Natural killer cell (primary cell): Measurements from ENCODE around the gene ZFYVE9. TPM values are rescaled to one million over a fixed set of nuclear protein-coding genes. Genes with fewer than 3 reads are reported as not detected.

Source experiments
- ATAC-seq, 3 donors: fragments of 150-1000 bp in 2 of 3; fragments of 200-7000 bp in 1 of 3; cut with Tn5 transposase; 1 replicate in 1 of 3; 2 replicates in 2 of 3; pipeline ENCODE4 v1.10.0; 2021; ENCODE audit warnings: mild to moderate bottlenecking in 2 of 3, moderate library complexity in 2 of 3
- DNase-seq, 2 donors: peaks; one replicate each; pipeline versions ENCODE4 v3.0.0 to v3.0.0-alpha.2; 2013 to 2021; ENCODE audit warnings: mixed read lengths in 1 of 2
- H3K27ac ChIP-seq: one replicate; pipeline ENCODE4 v1.5.1; 2013; ENCODE audit warnings: mild to moderate bottlenecking, low read length
- H3K27me3 ChIP-seq: one replicate; pipeline ENCODE4 v1.6.1; 2013; ENCODE audit warnings: low read length; ENCODE audit not compliant: control insufficient read depth, insufficient read depth
- H3K36me3 ChIP-seq: one replicate; pipeline ENCODE4 v1.6.1; 2013; ENCODE audit warnings: low read length; ENCODE audit not compliant: control insufficient read depth, insufficient read depth
- H3K4me1 ChIP-seq: one replicate; pipeline ENCODE4 v1.6.1; 2013; ENCODE audit warnings: low read length; ENCODE audit not compliant: control insufficient read depth, insufficient read depth
- H3K4me3 ChIP-seq: one replicate; pipeline ENCODE4 v1.5.1; 2013; ENCODE audit warnings: low read length
- H3K9me3 ChIP-seq: one replicate; pipeline ENCODE4 v1.6.1; 2013; ENCODE audit warnings: low read length; ENCODE audit not compliant: control insufficient read depth, insufficient read depth
- H3K27ac Mint-ChIP-seq, 2 donors: one replicate each; pipeline ENCODE4 v1.8.0; 2022; ENCODE audit warnings: mild to moderate bottlenecking in 2 of 2, mixed read lengths in 2 of 2, moderate library complexity in 1 of 2
- H3K27me3 Mint-ChIP-seq, 2 donors: one replicate each; pipeline ENCODE4 v1.8.0; 2022; ENCODE audit warnings: low read depth in 2 of 2, mixed read lengths in 2 of 2
- H3K36me3 Mint-ChIP-seq: one replicate; pipeline ENCODE4 v1.8.0; 2022; ENCODE audit warnings: mixed read lengths
- H3K4me1 Mint-ChIP-seq, 2 donors: one replicate each; pipeline ENCODE4 v1.8.0; 2022; ENCODE audit warnings: mixed read lengths in 2 of 2
- H3K4me3 Mint-ChIP-seq: one replicate; pipeline ENCODE4 v1.8.0; 2022; ENCODE audit warnings: mild to moderate bottlenecking, moderate library complexity, mixed read lengths
- H3K9me3 Mint-ChIP-seq, 2 donors: one replicate each; pipeline ENCODE4 v1.8.0; 2022; ENCODE audit warnings: mixed read lengths in 2 of 2
- WGBS: methylation state at CpG from one replicate; pipeline ENCODE4 v1.1.7; 2013; ENCODE audit warnings: missing lambda C conversion rate; ENCODE audit not compliant: insufficient coverage; 5-methylcytosine and 5-hydroxymethylcytosine counted together
- intact Hi-C: fragments of 100-400 bp; cut with micrococcal nuclease; formaldehyde crosslinking; loops from one replicate; pipeline ENCODE4 v1.14.2; 2022
- total RNA-seq, 4 donors: library from RNA; stranded (reverse); fragments of 120-200 nt in 1 of 4; gene quantifications; one replicate each; pipeline versions ENCODE4 v1.2.3 to v1.2.4, GENCODE V29; 2013 to 2022
- TF ChIP-seq, protein P1 (sequence below): fragments of 200-600 bp; IDR thresholded peaks from one replicate; pipeline ENCODE4 v1.8.0; 2022; ENCODE audit warnings: antibody characterized with exemption

Gene ZFYVE9
- total RNA-seq, 3 donors from 2014 or later (not counting 1 experiment from before 2014, with no cell fraction given) = 1.1 to 2.3 (median 1.8) TPM

DNA sequence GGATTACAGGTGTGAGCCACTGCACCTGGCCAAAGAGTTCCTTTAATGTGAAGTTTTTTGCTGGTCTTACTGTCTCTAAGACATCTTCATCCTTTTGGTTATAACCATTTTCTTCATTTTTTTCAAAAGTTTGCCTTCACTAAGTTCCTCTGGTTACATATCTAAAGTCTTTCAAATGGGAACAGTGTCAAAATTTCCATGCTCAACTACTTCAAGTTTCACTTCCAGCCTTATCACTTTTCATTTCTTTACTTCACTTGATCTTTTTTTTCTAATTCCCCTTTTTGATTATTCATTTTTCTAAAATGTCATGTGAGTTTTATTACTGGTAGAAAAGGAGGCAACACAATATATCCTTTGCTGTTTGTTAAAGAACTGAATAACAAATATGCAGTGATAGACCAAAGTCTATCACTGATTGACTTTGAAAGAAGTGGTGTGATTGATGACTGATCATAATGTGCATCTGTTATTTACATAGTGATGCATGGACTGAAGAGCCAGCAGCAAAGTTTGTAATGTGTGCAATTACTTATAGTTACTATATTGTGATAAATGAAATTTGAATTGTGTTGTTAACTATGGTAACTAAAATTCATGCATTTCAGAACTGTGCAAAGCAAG lies 16.0 kb upstream of the ZFYVE9 start:
- H3K27me3 Mint-ChIP-seq = peaks cover 35 to 44% of the 10 kb centered on the region in 2 donors
- ATAC-seq = no peak

DNA sequence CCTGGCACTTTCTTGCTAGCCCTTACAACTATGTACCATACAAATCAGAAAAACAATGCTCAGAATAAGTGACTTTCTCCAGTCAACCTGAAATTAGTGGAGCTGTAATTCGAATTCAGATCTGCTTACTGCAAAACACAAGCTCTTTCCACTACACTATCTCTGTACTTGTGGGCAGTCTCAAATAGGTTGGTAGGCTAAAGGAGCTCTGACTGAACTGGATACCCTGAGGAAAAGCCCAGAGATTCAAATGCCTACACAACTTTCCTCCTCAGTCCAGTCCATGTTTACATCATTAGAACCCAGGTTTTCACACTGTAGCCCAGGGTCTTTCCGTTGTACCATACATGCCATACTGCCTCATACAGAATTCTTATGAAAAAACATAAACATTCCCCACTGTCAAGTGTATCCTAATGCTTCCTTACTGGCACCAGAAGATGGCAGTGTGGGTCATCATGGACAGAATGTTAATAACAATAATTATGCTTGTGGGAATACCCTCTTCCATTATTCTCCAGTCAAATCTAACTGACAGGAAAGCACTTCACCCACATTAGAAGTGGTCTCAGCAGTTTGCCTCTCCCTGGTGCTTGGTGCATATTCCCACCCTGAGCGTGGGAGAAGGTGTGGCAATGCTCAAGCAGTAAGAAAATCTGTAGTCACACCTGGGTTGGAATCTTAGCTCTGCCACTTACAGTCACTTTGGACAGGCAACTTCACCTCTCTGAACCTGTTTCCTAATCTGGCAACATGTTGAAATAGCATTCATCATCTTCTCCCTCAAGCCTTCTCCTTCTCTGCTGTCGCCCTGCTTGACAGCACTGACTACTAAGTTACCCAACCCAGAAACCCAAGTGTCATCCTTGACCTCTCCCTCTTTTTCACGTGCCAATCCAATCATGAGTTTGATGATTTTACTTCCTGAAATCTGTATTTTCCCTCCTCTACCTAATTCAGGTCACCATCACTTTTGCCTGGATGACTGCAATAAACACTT lies 14.4 kb upstream of the ZFYVE9 start:
- Mint-ChIP-seq H3K27ac (no peak overlapping the region), H3K27me3 (peaks cover 40 to 44% of the 10 kb centered on the region in 2 donors), H3K4me1 (no peaks in the 10 kb centered on the region), H3K4me3 (no peak overlapping the region), H3K36me3 (no peaks in the 10 kb centered on the region), H3K9me3 (no peaks in the 10 kb centered on the region)
- H3K4me3 ChIP-seq = no peak overlapping the region
- ATAC-seq (peak in 2 of 3 donors; percentile 47 to 48), DNase-seq (peak in 1 of 2 donors; percentile 67)
- H3K27me3 ChIP-seq = no peaks in the 10 kb centered on the region
- no peaks in the 10 kb centered on the region for H3K4me1 ChIP-seq
- TF ChIP-seq, protein P1, sequence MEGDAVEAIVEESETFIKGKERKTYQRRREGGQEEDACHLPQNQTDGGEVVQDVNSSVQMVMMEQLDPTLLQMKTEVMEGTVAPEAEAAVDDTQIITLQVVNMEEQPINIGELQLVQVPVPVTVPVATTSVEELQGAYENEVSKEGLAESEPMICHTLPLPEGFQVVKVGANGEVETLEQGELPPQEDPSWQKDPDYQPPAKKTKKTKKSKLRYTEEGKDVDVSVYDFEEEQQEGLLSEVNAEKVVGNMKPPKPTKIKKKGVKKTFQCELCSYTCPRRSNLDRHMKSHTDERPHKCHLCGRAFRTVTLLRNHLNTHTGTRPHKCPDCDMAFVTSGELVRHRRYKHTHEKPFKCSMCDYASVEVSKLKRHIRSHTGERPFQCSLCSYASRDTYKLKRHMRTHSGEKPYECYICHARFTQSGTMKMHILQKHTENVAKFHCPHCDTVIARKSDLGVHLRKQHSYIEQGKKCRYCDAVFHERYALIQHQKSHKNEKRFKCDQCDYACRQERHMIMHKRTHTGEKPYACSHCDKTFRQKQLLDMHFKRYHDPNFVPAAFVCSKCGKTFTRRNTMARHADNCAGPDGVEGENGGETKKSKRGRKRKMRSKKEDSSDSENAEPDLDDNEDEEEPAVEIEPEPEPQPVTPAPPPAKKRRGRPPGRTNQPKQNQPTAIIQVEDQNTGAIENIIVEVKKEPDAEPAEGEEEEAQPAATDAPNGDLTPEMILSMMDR = peak; percentile 45
- H3K36me3 ChIP-seq = no peaks in the 10 kb centered on the region
- H3K27ac ChIP-seq = no peak overlapping the region
- intact Hi-C loops = loop anchor here (5.0 kb wide), 1 partner anchor 560 kb away; no protein-coding TSS in a partner anchor
- WGBS = 47% methylated on average over 5 of the region's 5 CpGs
- no peaks in the 10 kb centered on the region for H3K9me3 ChIP-seq

More for the DNA sequence above, 16.0 kb upstream of the ZFYVE9 start:
- DNase-seq = no peak
- H3K4me1 Mint-ChIP-seq = no peaks in the 10 kb centered on the region
- Histone ChIP-seq H3K4me3 (no peak overlapping the region), H3K36me3 (no peaks in the 10 kb centered on the region), H3K27ac (no peak overlapping the region), H3K9me3 (no peaks in the 10 kb centered on the region), H3K27me3 (no peaks in the 10 kb centered on the region), H3K4me1 (no peaks in the 10 kb centered on the region)
- no peaks in the 10 kb centered on the region for H3K9me3 Mint-ChIP-seq
- no peaks in the 10 kb centered on the region for H3K36me3 Mint-ChIP-seq
- H3K27ac Mint-ChIP-seq = no peak overlapping the region
- intact Hi-C loops = loop anchor here (5.0 kb wide), 1 partner anchor 561 kb away; no protein-coding TSS in a partner anchor
- no peak overlapping the region for H3K4me3 Mint-ChIP-seq
- TF ChIP-seq, protein P1 = no peak

DNA sequence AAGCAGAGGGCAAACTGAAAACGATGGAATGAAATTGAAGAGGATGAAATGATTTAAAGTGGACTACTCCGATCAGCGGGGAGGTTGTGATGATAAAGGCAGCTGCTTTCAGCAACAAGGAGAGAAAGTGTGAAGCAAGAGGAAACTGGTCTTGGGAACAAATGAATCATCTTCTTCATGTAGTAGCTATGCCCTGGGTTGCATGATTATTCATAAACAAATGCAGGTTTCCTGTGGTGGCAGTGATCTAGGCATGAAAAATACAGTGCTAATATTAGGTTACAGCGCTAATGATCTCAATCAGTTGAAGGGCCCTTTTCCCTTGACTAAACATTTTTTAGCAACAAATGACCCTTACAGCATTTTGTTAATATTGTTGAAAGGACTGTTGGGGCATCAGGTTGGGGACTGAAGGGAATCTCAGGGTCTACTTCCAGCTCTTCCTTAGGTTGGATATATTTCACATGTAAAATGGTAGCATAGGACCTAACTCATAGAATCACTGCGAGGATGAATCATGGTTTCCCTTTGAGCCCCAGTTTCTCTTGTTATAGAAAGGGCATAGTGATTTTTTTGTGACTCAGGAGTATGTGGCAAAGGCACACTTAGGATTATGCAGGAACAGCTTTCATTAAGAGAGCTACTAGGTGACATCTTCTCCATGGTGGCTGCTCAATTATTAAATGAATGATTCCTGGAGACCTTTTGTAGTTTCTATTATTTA lies 1.9 kb upstream of the ZFYVE9 start:
- Histone ChIP-seq H3K4me1 (peaks cover 10% of the 10 kb centered on the region), H3K9me3 (no peaks in the 10 kb centered on the region), H3K27ac (no peak overlapping the region), H3K36me3 (no peaks in the 10 kb centered on the region), H3K4me3 (no peak overlapping the region), H3K27me3 (peaks cover 8% of the 10 kb centered on the region)
- Mint-ChIP-seq H3K9me3 (no peaks in the 10 kb centered on the region), H3K36me3 (no peaks in the 10 kb centered on the region), H3K27me3 (peaks cover 10 to 23% of the 10 kb centered on the region in 2 donors), H3K4me3 (no peak overlapping the region), H3K4me1 (peaks cover 25 to 26% of the 10 kb centered on the region in 2 donors), H3K27ac (no peak overlapping the region)
- ATAC-seq (peak in 2 of 3 donors; percentile 34 to 42), DNase-seq (peak in 1 of 2 donors; percentile 53)
- WGBS = 55% methylated on average over 4 of the region's 5 CpGs
- TF ChIP-seq, protein P1 = no peak
- intact Hi-C loops = loop anchor here (5.0 kb wide), 1 partner anchor 547 kb away; no protein-coding TSS in a partner anchor
